BLaER1 (cell line): ENCODE data around the gene SLC16A12.

Experiments
- H3K27ac ChIP-seq: shearing (Covaris generic); formaldehyde crosslinking; 2 replicates; pipeline ENCODE4 v1.8.1; 2022
- H3K27me3 ChIP-seq: shearing (Covaris generic); formaldehyde crosslinking; 2 replicates; pipeline ENCODE4 v1.8.1; 2022
- H3K36me3 ChIP-seq: shearing (Covaris generic); formaldehyde crosslinking; 2 replicates; pipeline ENCODE4 v1.8.1; 2022
- H3K4me1 ChIP-seq: shearing (Covaris generic); formaldehyde crosslinking; 2 replicates; pipeline ENCODE4 v1.8.1; 2022
- H3K4me2 ChIP-seq: shearing (Covaris generic); formaldehyde crosslinking; 2 replicates; pipeline ENCODE4 v1.8.1; 2022
- H3K4me3 ChIP-seq: shearing (Covaris generic); formaldehyde crosslinking; 2 replicates; pipeline ENCODE4 v1.8.1; 2022
- H3K9ac ChIP-seq: shearing (Covaris generic); formaldehyde crosslinking; 2 replicates; pipeline ENCODE4 v1.8.1; 2022
- H3K9me3 ChIP-seq: shearing (Covaris generic); formaldehyde crosslinking; 2 replicates; pipeline ENCODE4 v1.8.1; 2022
- H4K20me1 ChIP-seq: shearing (Covaris generic); formaldehyde crosslinking; 2 replicates; pipeline ENCODE4 v1.8.1; 2022
- Cebpa-rat ChIP-seq: shearing (Covaris generic); IDR thresholded peaks from 2 replicates; pipeline ENCODE4 v1.8.1; 2022

Gene SLC16A12

DNA sequence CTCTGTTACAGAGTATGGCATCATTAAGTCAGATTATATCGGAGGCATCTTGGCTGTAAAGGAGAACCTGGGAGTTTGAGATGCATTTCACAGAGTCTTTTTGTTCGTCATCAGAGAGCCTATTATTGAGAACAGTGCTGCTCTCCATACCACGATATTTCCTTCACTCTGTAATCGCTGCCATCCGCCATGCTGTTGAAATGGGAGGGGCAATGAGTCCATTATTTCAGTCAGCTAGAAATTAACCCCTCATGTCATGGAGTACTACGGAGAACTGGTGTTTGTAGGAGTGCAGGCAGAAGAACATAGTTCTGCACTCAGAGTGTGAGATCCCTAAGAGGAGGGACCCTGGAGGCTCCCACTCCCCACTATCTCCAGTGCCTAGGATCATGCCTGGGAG, 59.2 kb downstream of the SLC16A12 start:
- Histone ChIP-seq H3K4me1 (peaks cover 4% of the 10 kb centered on the region; the same call in 1 of the 2 replicates), H3K9ac (no peak overlapping the region), H3K4me2 (no peak overlapping the region), H3K27ac (no peak overlapping the region), H3K36me3 (no peaks in the 10 kb centered on the region), H3K9me3 (no peaks in the 10 kb centered on the region), H4K20me1 (no peaks in the 10 kb centered on the region), H3K27me3 (no peaks in the 10 kb centered on the region), H3K4me3 (no peak overlapping the region)
- no peak for TF ChIP-seq Cebpa-rat

DNA sequence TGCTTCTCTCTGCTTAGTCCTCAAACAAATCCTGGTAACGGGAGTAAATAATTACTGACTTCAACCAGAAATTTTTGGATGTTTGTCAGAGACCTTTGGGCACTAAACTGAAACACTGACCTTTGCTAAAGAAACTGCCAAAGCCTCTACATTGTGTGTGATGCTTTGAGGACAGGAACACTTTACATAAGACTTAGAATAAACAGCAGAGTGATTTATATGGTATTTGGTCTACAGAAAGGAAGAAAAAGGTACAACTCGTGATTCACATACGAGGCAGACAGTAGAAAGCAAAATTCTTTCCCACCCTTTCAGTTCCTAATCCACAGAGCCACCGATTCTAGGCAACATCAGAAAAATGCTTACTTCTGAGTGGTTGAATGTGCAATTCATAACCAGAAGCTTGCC, 59.8 kb downstream of the SLC16A12 start:
- Histone ChIP-seq H3K9ac (no peak overlapping the region), H3K27ac (no peak overlapping the region)
- no peak for TF ChIP-seq Cebpa-rat

DNA sequence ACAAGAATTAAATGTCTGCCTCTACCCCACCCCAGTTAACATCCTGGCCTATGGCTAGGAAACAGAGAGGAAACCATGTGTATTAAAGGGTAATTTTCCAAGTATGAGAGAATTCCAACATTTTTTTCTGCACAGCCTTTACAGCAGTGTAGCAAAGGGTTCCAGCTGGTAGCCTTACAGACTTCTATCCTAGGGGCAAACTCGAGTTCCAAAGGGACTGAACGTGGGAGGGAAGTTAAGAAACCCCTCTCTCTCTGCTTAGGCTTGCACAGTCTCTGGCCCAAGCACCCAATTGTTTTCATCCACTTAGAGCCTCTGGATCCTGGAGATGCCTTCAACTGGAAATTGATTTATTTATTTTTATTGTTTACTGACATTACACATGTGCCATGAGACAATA, 60.3 kb downstream of the SLC16A12 start:
- H3K9ac ChIP-seq: no peak overlapping the region
- H3K27me3 ChIP-seq: no peaks in the 10 kb centered on the region
- no peaks in the 10 kb centered on the region for H3K36me3 ChIP-seq
- no peak overlapping the region for H3K27ac ChIP-seq
- H4K20me1 ChIP-seq: no peaks in the 10 kb centered on the region
- H3K4me2 ChIP-seq: no peak overlapping the region
- peaks cover 4% of the 10 kb centered on the region; the same call in 1 of the 2 replicates for H3K4me1 ChIP-seq
- no peak overlapping the region for H3K4me3 ChIP-seq
- no peak for TF ChIP-seq Cebpa-rat
- H3K9me3 ChIP-seq: no peaks in the 10 kb centered on the region

More for the DNA sequence above, 59.8 kb downstream of the SLC16A12 start:
- no peaks in the 10 kb centered on the region for H4K20me1 ChIP-seq
- H3K4me2 ChIP-seq: no peak overlapping the region
- H3K4me3 ChIP-seq: no peak overlapping the region
- no peaks in the 10 kb centered on the region for H3K36me3 ChIP-seq
- H3K27me3 ChIP-seq: no peaks in the 10 kb centered on the region
- H3K4me1 ChIP-seq: peaks cover 4% of the 10 kb centered on the region; the same call in 1 of the 2 replicates
- no peaks in the 10 kb centered on the region for H3K9me3 ChIP-seq

DNA sequence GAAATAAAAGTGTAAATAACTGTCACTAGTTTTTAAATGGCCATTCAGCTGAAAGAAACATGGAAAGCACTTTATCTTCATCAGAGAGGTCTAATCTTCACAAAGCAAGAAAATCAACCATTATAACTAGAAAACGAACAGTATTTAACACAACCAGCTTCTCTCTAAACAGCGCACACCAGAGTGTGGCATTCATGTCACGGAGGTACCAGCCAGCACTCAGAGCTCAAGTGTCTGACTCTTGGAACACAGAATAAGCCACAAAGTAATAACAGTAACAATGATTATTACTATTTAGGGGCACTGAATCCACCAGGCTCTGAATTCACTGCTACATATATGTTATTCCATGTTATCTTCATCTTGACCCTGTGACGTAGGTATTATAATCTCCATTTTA, 60.9 kb downstream of the SLC16A12 start:
- no peaks in the 10 kb centered on the region for H3K36me3 ChIP-seq
- H3K9ac ChIP-seq: no peak overlapping the region
- H3K27me3 ChIP-seq: no peaks in the 10 kb centered on the region
- no peak for TF ChIP-seq Cebpa-rat
- no peaks in the 10 kb centered on the region for H3K9me3 ChIP-seq
- no peak overlapping the region for H3K4me3 ChIP-seq
- no peaks in the 10 kb centered on the region for H4K20me1 ChIP-seq
- no peak overlapping the region for H3K27ac ChIP-seq
- no peak overlapping the region for H3K4me2 ChIP-seq
- H3K4me1 ChIP-seq: peaks cover 4% of the 10 kb centered on the region; the same call in 1 of the 2 replicates

DNA sequence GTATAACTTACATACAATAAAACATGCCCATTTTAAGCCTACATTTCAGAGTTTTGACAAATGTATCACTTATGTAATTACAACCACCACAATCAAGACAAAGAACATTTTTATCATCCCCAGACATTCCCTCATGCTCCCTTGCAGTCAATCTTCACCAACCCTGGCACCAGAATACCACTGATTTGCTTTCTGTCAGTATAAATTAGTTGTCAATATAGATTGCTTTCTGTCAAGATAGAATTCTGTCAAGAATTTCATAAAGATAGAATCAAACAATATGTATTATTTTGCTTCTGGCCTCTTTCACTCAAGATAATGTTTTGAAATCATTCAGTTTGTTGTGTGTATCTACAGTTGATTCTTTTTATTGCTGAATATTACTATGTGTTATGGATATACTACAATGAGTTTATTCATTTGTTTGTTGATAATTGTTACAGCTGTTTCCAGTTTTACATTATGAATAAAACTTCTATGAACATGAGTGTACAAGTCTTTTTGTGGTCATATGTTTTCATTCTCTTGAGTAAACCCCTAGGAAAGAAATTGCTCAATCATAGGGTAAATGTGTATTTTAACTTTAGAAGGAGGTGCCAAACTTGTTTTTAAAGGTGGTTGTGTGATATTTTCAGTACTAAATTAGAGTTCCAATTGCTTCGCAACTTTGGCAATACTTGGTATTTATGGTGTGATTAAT, 64.1 kb downstream of the SLC16A12 start:
- no peaks in the 10 kb centered on the region for H3K27me3 ChIP-seq
- H4K20me1 ChIP-seq: no peaks in the 10 kb centered on the region
- no peaks in the 10 kb centered on the region for H3K4me1 ChIP-seq
- no peak for TF ChIP-seq Cebpa-rat
- no peaks in the 10 kb centered on the region for H3K36me3 ChIP-seq
- H3K27ac ChIP-seq: no peak overlapping the region
- H3K9me3 ChIP-seq: no peaks in the 10 kb centered on the region
- H3K4me3 ChIP-seq: no peak overlapping the region
- no peak overlapping the region for H3K9ac ChIP-seq
- no peak overlapping the region for H3K4me2 ChIP-seq

DNA sequence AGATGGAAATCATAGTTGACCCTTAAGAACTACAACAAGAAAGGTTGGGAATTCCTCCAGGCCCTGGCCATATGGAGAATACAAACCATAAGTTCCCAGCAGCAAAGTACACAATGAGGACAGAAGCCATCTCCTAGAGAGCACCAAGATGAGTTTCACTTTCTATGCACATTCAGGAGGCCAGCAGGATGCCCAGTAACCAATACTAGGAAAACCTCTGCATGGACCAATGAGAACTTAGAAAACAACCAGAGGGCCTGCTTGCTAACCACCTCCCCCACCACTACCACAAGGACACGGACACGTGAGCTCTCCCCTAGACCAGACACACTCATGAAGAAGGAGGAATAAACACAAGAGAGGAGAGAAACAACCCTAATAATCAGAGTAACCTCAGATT, 64.8 kb downstream of the SLC16A12 start:
- no peaks in the 10 kb centered on the region for H3K4me1 ChIP-seq
- no peaks in the 10 kb centered on the region for H3K36me3 ChIP-seq
- TF ChIP-seq Cebpa-rat: no peak
- no peaks in the 10 kb centered on the region for H3K9me3 ChIP-seq
- H3K9ac ChIP-seq: no peak overlapping the region
- no peaks in the 10 kb centered on the region for H3K27me3 ChIP-seq
- H3K4me3 ChIP-seq: no peak overlapping the region
- H3K4me2 ChIP-seq: no peak overlapping the region
- H4K20me1 ChIP-seq: no peaks in the 10 kb centered on the region
- H3K27ac ChIP-seq: no peak overlapping the region

DNA sequence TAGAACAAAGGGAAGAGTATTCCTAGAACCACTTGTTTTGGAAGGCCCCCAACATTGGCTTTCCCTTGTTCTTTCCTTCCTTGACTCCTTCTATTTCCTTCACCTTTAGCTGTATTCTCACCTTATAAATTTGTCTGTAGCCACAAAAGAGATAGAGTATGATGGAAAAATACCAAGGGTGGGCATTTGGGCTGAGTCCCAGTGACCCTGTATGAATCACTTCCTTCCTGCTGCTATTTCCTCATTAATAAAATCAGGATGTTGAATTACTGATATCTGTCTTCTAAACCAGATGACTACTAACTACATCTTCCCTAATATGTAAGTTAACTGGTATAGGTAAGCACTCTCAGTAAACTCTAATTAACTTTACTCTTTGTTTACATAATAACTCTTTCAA, 65.9 kb downstream of the SLC16A12 start:
- TF ChIP-seq Cebpa-rat: no peak
- Histone ChIP-seq H3K4me3 (no peak overlapping the region), H3K27ac (no peak overlapping the region), H3K4me2 (no peak overlapping the region), H3K9ac (no peak overlapping the region), H3K4me1 (no peaks in the 10 kb centered on the region), H4K20me1 (no peaks in the 10 kb centered on the region), H3K9me3 (no peaks in the 10 kb centered on the region), H3K27me3 (no peaks in the 10 kb centered on the region), H3K36me3 (no peaks in the 10 kb centered on the region)

DNA sequence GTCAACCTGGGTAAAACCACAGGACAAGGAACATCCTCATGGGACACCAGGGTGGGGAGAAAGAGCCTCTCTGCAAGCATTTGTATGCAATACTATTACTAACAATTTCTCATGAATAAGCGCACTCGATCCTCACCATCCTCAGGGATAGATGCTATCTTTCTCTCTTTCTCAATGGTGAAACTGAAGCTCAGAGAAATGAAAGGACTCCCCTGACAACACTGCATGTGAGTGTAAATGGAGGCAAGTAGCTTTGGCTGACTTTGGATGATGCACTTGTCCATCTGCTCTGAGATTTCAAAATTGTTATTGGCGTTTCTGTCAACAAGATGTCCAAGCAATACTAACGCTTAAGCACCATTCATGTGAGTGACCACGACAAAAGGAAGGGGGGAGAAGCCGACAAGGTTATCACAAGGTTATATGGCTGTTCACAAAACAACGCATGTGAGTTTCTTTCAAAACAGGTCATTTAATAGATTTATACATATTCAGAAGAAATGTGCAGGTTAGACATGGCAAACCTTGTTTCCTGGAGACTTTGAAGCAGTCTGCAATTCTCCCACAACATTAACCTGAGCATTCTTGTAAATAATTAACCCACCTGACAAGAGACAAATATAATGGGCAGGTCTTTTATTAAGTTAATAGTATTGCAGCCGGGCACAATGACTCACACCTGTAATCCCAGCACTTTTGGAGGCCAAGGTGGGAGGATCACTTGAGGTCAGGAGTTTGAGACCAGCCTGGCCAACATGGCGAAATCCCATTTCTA, 67.0 kb downstream of the SLC16A12 start:
- Histone ChIP-seq H3K4me2 (no peak overlapping the region), H3K9ac (no peak overlapping the region), H3K4me1 (no peaks in the 10 kb centered on the region)

DNA sequence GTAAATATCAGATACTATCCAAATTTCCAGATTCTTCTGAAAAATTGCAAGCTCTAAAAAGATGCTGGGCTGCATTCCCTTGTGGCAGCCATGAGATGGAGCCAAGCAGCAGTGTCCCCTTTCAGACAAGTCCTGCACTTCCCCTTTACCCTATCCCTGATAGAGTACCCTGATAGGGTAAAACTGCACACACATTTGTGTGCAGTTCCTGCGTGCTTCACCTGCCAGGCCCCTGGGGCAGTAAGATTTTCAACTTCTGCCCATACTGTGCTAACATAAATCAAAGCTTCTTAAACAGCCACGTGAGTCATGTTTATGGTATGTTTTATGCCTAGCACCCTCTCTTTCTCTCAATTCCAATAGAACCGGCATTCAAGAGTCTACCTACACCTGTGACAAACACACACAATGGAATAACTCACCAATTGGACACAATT, 68.8 kb downstream of the SLC16A12 start:
- no peak overlapping the region for H3K9ac ChIP-seq
- H3K4me3 ChIP-seq: no peak overlapping the region
- H3K4me2 ChIP-seq: no peak overlapping the region
- H3K9me3 ChIP-seq: no peaks in the 10 kb centered on the region
- no peaks in the 10 kb centered on the region for H3K27me3 ChIP-seq
- TF ChIP-seq Cebpa-rat: no peak
- H3K27ac ChIP-seq: no peak overlapping the region
- H3K4me1 ChIP-seq: no peaks in the 10 kb centered on the region
- no peaks in the 10 kb centered on the region for H3K36me3 ChIP-seq
- no peaks in the 10 kb centered on the region for H4K20me1 ChIP-seq

More for the DNA sequence above, 67.0 kb downstream of the SLC16A12 start:
- no peak overlapping the region for H3K27ac ChIP-seq
- no peaks in the 10 kb centered on the region for H3K9me3 ChIP-seq
- H4K20me1 ChIP-seq: no peaks in the 10 kb centered on the region
- H3K27me3 ChIP-seq: no peaks in the 10 kb centered on the region
- no peaks in the 10 kb centered on the region for H3K36me3 ChIP-seq
- no peak overlapping the region for H3K4me3 ChIP-seq
- TF ChIP-seq Cebpa-rat: no peak

DNA sequence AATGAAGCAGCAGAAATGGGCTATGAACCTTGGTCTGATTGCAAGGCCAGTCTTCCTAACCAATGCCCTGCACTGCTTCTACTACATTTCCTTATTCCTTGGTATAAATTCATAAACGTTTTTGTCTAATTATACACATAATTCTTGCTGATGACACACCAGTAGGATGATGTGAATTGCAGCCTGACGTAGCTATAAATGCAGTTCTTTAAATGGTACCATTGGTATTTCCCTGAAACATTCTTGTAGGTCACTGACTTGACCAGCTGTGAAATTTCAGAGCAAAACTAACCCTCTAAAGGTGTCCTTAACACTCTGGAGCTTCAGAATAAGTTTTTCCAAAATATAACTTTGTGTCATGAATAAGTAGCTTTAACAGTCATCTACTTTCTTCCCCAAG, 70.2 kb downstream of the SLC16A12 start:
- H3K4me3 ChIP-seq: no peak overlapping the region
- TF ChIP-seq Cebpa-rat: no peak
- H3K9me3 ChIP-seq: no peaks in the 10 kb centered on the region
- H3K27me3 ChIP-seq: no peaks in the 10 kb centered on the region
- H3K27ac ChIP-seq: no peak overlapping the region
- H3K4me1 ChIP-seq: no peaks in the 10 kb centered on the region
- no peaks in the 10 kb centered on the region for H4K20me1 ChIP-seq
- no peaks in the 10 kb centered on the region for H3K36me3 ChIP-seq
- H3K4me2 ChIP-seq: no peak overlapping the region
- H3K9ac ChIP-seq: no peak overlapping the region
